SK-N-MC (cell line): ENCODE results near the gene VSIG10.

Experiments used
- EZH2 ChIP-seq: fragments of 200-600 bp; sonication (generic); IDR thresholded peaks from one replicate; pipeline ENCODE4 v1.6.1; 2017; ENCODE audit warnings: antibody characterized with exemption
- FOXP2 ChIP-seq: optimal IDR thresholded peaks from 2 replicates; pipeline ENCODE3; 2011; ENCODE audit warnings: mild to moderate bottlenecking, moderate library complexity; ENCODE audit not compliant: insufficient read depth; ENCODE audit errors: extremely low read length, control extremely low read depth
- POLR2AphosphoS5 ChIP-seq: IDR thresholded peaks from 2 replicates; pipeline ENCODE4 v1.6.1; 2012; ENCODE audit warnings: mild to moderate bottlenecking, low read depth, low read length, borderline replicate concordance

DNA sequence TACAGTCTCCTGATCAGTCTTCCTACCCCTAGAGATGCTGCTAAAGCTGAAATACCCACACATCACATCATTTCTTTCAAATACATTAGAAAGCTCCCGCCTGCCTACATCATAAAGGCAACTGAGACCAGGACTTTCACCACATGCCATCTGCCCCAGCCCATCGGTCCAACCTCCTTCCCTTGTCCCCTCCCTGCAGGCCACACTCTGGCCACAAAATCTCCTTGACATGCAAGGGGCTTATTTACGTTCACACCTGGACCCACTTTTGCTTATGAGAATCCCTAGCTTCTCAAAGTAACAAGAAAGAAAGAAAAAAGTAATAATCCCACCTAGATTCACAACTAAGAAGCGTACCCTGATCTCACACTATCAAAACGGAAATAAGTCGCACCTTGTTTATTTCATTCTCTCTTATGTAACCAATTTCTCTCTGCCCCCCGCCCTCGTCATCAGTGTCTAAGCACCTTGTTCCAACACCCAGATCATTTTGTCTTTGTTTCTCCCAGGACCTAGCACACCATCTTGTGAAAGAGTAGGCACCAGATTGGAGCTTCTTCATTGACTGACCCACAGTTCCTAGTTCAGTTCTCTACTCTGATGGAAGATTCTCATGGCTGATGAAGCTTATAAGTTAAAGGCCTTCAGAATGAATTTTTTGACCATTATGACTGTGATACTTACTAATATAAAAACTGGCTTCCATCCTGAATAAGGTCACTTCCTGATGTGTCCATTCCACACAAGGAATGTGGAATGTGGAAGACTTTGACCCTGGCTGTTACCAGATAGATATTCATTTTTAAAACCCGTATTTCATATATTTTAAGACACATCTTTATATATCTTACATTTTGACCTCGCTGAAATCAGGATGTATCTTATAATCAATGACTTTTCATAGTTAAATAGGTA is 50.5 kb downstream of the VSIG10 start:
- no peak for TF ChIP-seq EZH2
- TF ChIP-seq POLR2AphosphoS5 = no peak
- no peak for TF ChIP-seq FOXP2
